HG03520 (cell line): Measurements from ENCODE around the gene TMEM121.

ENCODE experiments used
- ATAC-seq: cut with Tn5 transposase; IDR thresholded peaks from one replicate; pipeline ENCODE4 v1.9.1; 2021; ENCODE audit warnings: mild to moderate bottlenecking, moderate library complexity; ENCODE audit not compliant: unreplicated experiment

TMEM121 gene

DNA sequence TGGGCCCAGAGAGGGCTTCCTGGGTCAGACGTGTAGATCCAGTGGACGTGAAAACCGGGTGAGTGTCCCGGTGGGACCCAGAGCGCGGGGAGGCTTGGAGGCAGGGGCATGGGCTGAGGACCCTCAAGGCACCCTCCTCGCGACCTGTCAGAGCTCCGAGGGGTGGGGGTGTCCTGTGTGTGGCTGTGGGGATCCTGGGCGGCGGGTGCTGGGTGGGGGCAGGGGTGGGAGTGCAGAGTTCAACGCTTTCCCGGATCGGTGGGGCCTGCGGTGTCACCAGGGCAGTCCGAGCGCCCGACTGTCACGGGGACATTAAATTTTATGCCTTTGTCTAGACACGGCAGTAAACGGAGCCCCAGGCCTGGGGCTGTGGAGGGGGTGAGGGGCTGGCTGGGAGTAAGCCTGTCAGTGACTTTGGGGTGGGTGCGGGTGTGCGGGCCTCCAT is 1.0 kb downstream of the TMEM121 start:
- ATAC-seq = no peak

DNA sequence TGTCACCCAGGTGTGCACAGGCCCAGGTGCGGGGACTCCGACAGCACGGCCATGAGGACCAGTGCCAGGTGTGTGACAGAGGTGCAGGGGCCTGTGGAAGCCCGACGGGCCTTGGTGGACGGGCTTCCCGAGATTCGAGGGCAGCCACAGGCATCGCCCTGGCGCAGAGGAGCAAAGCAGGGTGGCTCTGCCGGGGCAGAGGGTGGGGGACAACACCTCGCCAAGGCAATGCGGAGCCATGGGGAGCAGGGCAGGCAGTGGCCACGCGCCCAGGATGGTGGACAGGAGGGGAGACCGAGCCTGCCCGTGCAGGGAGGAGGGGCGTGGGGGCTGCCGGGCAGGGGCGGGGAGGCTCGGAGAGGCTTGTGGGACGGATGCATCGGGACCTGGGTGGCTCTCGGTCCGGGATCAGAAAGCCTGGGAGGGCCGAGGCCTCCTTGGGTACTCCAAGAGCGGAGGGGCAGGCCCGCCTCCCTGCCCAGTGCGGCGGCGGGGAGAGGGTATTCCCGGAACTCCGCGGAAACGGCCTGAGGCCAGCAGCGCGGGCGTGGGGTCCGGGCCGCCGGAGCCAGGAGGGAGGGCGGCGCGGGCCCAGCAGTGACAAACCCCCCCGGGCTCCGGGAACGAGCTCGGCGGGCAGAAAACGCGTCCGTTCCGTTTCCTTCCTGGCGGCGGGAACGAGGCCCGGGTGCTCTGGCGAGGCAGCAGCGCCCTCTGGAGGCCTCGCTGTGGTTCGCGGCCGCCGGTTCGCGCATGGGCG is 1.6 kb downstream of the TMEM121 start:
- no peak for ATAC-seq

DNA sequence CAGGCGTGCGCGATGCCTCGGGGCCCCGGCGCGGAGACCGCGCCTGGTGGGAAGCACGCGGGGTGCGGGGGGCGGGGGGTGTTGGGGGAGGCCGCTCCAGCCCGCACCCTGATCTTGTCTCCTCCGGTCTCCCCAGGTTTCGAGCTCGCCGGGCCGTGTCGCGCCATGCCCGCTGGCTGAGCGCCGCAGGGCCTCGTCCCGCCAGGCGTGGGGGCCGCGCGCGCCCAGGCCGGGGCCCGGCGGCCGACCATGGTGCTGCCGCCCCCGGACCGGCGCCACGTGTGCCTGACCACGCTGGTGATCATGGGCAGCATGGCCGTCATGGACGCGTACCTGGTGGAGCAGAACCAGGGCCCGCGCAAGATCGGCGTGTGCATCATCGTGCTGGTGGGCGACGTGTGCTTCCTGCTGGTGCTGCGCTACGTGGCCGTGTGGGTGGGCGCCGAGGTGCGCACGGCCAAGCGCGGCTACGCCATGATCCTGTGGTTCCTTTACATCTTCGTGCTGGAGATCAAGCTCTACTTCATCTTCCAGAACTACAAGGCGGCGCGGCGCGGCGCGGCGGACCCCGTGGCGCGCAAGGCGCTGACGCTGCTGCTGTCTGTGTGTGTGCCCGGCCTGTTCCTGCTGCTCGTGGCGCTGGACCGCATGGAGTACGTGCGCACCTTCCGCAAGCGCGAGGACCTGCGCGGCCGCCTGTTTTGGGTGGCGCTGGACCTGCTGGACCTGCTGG is 2.4 kb downstream of the TMEM121 start:
- no peak for ATAC-seq

DNA sequence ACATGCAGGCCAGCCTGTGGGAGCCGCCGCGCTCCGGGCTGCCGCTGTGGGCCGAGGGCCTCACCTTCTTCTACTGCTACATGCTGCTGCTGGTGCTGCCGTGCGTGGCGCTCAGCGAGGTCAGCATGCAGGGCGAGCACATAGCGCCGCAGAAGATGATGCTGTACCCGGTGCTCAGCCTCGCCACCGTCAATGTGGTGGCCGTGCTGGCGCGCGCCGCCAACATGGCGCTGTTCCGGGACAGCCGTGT is 2.9 kb downstream of the TMEM121 start:
- no peak for ATAC-seq

DNA sequence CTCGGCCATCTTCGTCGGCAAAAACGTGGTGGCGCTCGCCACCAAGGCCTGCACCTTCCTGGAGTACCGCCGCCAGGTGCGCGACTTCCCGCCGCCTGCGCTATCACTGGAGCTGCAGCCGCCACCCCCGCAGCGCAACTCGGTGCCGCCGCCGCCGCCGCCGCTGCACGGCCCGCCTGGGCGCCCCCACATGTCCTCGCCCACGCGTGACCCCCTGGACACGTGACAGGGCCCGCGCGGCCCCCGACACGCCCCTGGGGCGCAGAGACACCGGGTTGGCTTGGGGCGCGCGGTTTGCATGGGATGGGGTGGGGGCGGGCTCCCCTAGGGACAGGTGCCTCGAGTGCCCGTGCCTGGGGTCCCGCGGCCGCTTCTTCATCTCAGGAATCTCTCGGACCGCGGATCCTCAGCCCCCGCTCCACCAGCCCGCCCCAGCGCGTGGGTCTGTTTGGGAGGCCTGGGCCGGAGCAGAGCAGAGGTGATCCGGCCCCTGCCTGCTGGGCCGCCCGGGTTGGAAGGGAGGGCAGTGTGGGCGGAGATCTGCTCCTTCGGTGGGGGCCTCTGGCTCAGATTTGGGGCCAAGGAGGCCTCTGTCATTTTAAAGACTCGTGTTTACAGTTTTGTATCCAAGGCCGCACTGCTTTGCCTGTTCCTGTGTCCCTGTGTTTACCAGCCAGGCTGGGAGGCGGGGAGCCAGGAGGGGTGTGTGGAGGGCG is 3.3 kb downstream of the TMEM121 start:
- ATAC-seq = no peak

DNA sequence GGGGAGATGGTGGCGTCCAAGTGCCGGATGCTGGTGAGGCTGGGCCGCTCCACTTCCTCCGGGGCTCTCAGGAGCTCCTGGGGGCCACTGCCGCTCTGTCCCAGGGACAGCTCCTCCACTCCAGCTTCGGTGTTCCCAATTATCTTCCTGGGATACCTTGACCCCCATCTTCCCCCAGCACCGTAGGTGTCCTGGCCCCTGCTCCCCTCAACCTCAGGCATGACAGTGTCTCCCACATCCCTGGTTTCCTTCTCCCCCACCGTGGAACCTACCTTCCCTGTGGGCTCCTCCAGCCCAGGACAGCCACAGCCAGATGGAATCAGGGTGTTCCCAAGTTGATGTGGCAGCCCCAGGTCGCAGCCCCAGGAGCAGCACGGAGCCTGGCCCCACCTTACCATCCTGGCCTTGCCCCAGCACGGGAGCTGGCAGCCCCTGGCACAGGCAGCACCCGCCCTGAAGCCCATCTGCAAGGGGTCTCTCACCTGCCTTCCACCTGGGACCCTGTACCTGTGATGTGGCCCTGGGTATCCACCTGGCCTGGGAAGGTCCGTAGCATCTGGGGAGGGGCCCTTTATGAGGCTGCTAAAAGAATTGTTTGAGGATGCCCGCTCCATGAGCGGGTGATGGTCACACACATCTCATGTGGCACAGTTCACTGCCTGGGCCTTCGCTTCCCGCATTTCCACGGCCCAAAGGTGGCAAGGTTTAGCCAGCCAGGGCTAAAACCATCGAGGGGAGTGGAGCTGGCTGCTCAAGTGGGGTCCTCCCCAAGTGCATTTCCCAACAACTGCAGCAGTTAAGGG is 4.1 kb downstream of the TMEM121 start:
- ATAC-seq = no peak

DNA sequence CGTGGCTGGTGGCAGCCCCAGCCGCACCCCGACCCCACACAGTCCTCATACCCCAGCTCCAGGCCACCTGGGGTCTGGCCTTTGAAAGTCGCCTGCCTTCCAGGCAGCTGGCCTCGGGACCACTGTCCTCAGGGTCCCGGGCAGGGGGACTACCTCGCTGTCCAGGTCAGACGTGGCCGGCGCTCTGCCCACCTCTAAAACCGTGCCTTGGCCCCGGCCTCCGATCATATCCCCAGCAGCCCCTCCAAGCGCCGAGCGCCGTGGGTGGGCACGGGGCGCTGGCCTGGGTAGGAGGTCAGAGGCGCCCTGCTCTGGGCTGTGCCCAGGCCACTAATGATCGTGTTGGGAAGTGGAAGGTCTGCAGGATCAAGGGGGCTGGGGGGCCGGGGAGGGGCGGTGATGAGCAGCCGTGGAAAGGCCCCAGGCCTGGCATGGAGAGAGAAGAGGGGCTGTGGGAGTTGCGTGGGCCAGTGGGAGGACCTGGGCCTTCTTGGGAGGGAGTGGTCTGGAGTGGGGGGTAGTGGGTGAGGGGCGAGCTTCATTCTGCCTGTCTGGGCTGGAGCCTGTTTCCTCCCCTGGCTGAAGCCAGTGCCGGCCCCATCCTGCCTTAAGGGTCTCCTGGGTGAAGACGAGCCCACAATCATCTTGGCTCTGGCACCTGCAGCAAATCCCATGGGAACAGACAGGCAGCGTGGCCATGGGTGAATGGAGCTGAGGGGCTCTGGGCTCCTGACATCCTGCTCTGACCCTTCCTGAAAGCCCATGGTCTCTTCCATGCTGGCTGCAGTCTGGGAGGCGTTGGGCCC is 4.9 kb downstream of the TMEM121 start:
- ATAC-seq = no peak

DNA sequence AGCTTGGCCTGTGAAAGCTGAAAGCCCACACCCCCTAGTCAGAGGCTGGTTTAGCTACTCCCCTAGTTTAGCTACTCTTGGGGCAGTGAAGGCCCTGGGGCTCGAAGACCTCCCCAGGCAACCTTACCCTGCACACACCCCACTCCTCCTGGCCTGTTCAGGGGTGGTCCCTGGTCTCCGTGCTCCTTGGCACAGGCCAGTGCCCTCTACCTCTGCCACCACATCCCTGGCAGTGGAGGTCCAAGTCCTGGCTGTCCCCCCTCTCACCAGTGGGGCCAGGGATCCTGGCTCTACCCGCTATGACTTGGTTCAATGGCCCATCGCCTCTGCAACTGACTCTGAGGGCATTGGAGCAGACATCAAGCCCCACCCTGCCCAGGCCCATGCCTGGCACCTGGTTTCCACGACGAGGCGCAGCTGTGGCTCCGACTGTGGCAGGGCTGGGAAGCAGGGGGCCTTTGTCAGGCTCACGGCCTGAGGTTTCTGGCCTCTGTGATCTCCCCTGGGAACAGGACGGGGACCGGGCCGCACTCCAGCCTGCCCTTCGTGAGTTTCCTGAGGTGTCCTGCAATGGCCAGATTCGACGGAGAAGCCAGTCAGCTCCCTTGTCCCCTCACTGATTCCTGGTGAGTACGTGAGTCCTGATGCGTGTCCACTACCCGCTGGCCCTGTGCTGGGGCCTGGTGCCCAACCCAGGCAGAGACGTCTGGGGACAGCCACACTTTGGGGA is 5.7 kb downstream of the TMEM121 start:
- no peak for ATAC-seq

DNA sequence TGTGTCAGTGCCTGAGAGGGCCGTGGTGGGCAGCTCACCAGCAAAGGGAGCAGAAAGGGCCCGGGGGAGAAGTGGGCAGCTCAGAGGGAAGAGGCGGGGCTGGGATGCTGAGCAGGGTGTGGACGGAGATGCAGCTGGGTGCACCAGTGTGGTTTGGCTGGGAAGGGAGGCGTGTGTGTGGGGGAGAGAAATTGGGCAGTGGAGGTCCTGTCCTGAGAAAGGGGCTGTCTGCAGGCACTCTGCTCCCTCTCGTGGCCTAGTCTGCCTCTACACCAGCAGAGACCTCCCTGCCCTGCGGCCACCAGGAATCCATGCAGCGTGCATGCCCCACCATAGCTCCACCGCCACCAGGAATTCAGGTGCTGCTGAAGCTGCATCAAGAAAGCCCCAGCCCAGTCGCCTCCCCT is 6.4 kb downstream of the TMEM121 start:
- ATAC-seq = no peak

DNA sequence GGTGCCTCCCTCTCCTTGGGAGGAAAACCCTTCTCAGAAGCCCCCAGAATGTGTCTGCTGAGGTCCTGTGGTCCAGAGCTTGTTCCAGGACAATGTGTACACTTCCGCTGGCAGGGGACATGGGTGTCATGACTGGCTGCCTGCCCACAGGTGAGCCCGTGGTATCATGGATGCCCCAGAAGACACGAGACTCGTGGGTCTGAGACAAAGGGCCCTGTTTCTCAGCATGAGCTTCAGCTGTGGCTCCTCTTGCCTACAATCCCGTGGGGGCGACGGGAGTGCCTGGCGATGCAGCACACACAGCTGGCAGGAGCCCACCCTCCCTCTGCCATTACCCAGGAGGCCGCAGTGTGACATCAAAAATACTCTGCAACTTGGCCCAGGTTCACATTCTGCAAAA is 7.0 kb downstream of the TMEM121 start:
- no peak for ATAC-seq

DNA sequence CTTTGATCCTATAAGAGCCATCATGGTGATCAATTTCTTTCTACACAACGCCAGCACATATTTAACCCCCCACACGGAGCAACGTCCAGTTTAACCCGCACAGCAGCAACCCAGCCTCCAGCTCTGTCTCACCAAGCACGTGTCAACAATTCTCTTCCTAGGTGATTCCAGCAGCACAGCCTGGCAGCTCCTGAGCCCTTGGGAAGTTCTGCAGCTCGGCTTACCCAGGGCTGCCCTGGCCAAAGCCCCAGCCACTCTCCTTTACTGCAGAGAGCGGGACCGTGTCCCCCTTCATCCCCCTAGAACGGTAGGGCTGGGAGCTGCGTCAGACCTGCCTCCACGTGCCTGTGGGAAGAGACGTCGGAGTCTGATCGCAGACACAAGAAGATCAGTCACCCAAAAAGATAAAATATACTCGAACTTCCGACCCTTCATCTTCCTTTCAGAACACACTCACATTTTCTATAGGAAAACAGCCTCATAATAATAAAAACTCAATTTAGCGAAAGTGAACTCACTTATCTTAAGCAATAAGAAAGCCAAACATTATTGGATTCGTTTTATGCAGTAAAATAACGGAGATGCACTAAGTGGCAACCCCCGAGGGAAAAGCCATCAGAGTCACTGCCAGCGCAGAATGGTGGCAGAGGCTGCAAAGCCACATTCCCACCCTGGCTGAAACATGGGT is 7.6 kb downstream of the TMEM121 start:
- ATAC-seq = no peak

DNA sequence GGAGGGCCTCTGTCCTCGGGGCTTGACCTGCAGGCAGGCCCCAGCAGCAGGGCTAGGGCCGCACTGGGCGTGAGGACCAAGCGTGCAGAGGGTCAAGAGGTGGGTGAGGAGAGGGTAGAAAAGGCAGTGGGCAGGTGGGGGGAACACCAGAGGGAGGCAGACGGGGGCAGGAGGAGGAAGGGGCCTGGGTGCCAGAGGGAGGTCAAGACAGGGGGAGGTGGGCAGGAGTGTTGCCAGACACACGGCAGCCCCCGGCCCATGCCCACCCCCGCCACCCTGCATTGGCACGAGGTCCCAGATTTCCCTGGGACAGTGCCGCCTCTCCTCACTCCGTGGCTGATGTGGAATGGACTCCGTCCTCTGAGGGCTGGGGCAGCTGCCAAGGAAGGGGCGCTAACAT is 8.2 kb downstream of the TMEM121 start:
- ATAC-seq = no peak

DNA sequence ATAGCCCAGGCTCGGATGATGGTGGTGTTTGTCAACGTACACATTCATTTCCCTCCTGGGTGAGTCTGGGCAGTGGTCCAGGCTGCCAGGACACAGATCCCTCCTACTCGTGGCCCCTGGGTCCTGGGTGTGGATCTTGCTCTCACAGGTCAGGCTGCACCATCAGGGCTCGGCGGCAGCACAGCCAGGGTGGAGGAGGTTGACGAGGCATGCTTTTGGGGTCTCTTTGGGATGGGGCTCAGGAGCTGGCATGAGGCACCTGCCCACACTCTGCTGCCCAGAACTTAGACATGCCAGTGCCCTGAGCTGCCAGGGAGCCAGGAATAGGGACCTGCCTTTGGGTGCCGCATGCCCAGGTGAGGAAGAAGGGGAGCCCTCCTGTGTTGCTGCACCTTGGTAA is 9.7 kb downstream of the TMEM121 start:
- no peak for ATAC-seq

DNA sequence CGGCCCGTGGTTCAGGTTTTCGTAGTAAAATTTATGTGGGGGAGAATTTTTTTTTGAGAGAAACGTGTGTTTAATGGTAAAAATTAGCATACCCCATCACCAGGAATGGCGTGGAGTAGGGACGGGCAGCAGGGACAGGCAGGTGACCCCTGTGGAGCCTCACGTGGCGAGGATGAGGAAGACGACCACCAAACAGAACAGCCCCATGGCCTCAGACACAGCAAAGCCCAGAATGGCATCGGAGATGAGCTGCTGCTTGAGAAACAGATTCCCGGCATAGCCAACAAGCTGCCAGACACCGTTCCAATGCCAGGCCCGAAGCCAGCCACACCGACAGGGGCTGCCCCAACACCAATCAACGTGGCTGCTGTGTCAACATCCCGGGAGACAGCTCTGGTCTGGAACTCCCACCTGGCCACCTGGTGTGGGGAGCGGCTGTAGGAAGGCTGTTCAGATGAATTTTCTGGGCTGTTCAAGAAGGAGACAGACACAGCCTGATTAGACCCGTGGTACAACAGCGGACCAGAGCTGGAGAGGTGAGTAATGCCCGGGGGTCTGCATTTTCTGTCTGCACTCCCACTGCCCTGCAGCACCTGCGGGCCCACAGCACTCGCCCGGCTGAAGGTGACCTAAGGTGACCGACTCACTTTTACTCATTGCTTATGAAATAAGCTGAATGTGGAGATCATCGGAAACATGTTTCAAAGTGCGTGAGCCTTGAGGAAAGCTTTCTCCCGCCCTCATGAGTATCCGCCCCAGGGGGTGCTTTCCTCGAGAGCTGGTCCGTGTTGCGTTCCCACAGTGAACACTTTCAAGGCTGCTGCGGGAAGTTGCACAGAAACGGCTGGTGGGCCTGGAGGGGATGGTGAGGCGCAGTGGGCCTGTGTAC is 10.6 kb downstream of the TMEM121 start:
- ATAC-seq = no peak

DNA sequence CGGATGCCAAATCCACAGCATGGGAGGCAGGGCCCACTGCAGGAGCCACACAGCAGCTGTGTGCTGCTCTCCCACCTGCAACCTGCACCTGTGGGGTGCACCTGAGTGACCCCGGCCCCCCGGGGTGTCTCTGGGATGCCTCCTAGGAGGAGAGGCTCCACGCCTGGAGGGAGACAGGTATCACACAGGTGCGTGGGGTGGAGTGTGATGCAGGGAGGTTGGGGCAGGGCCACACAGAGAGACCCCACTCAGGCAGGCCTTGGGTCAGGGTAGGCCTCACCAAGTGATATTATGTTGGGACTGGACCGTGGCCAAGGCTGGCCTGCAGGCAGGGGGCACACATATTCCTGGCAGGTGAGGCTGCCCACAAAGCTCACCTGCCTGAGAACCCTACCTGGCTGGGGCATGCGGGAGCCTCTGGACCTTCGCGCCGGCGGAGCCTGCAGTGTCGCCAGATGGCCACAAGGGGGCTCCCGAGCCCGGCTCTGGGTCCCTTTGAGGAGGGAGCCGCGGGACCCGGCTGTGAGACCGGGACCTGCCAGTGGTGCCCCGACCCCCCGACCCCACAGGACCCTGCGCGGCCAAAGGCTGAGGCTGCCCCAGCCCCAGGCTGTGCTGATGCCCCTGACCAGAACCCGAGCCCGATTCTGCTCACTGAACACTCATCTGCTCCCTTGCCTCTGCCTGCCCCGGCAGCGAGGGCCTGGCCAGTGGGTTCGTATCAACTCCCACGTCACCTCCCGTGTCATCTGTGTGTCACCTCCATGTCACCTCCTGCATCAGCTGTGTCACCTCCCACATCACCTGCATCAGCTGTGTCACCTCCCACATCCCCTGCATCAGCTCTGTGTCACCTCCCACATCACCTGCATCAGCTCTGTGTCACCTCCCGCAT is 11.4 kb downstream of the TMEM121 start:
- no peak for ATAC-seq

DNA sequence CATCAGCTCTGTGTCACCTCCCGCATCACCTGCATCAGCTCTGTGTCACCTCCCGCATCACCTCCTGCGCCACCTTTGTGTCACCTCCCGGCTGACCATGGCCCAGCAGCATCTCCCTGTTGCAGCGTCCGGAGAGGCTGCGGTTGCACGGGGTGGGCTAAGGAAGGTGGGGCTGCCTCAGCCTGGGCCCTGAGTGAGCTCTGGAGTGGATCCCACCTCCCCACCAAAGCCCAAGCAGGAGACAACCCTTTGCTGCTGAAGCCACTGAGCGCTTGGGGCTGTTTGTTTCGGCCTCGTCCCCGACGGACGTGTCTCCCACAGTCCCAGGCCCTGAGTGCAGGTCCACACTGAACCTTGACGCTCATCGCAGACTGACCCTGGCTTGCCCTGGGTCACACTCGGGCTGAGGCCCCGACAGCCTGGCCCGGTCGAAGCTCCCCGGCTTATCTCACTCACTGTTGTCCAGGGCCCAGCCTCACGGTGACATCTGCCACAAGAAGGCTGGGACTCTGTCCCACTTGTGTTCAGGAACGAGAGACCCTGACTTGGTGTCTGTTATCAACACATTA is 12.2 kb downstream of the TMEM121 start:
- ATAC-seq = no peak

DNA sequence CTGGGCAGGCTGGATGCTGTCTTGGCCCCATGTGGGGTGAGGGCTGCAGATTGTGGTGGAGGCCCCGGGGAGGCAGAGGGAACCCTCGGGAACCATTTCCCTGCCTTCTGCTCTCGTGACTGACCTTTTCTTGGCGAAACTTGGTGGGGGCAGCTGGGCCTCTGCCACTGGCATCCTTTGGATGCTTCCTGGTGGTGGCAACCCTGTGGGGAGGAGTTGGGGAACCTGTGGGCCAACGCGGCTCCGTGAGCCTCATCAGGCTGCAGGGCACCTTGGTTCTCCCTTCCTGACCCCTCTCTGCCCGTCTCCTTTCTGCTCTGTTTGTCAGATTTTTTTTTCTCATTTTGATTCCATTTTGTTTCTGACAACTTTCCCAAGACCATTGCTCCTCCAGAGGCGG is 14.4 kb downstream of the TMEM121 start:
- ATAC-seq = no peak
